DMS 273 (cell line): ENCODE measurements around the gene SLC30A1.

Experiments used
- DNase-seq: peaks from one replicate; lab custom pipeline; 2025; ENCODE audit not compliant: unreplicated experiment; lab: John Stamatoyannopoulos, UW

Gene SLC30A1

DNA sequence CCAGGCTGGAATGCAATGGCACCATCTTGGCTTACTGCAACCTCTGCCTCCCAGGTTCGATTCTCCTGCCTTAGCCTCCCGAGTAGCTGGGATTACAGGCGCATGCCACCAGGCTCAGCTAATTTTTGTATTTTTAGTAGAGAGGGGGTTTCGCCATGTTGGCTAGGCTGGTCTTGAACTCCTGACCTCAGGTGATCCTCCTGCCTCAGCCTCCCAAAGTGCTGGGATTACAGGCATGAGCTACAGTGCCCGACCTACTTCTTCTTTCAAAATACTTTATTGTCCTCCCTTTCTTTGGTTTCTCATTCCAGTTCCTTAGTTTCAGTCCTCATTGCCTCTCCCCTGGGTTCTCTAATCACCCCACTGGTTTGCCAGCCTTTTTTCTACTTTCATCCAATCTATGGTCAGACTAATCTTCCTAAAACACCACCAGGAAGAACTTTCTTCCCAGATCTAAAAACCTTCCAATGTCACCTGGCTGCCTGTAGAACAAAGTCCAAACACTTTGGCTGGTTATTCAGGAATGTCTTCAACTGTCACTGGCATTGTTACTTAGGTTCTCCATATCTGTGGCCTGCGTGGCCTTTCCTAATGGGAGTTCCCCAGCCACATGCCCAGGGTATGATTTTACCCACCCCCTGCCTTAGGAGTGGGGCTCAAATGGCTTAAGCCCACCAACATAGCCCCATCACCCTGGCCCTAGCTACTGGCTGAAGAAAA is 29.0 kb upstream of the SLC30A1 start:
- no peak for DNase-seq

DNA sequence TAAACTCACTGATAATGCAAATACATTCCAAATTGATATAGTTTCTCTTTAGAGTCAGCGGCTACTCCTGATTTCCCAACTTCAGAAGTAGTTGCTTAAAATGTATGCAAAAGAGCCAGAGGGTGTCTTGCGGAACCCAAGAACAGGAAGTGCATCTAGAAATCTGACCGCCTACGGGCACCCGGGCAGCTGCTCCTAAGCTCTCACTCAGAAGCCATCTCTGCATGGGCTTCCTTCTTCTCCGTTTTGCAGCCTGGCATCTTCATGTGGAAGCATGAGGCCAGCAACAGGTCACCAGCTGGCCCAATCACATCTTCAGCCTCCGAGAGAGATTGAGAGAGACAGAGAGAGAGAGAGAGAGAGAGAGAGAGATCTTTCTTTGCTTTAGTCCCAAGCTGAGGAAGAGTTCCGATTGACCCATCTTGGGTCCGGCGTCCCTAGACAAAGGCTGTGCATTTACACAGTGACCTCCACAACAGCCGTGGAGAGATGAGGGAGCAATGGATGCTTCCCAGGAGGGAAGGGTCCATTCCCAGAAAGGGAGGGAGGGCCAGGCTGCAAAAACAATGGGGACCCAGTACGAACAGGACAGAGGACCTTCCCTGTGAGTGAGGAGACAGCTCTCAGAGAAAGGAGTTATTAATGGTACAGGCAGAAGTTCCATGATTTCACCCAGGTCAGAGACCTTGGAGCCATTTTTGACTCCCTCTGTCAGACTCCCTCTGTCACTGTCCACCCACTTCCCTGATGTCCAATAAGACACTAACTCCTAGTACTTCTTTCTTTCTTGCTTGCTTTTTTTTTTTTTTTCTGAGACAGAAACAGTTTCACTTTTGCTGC is 28.2 kb upstream of the SLC30A1 start:
- no peak for DNase-seq

DNA sequence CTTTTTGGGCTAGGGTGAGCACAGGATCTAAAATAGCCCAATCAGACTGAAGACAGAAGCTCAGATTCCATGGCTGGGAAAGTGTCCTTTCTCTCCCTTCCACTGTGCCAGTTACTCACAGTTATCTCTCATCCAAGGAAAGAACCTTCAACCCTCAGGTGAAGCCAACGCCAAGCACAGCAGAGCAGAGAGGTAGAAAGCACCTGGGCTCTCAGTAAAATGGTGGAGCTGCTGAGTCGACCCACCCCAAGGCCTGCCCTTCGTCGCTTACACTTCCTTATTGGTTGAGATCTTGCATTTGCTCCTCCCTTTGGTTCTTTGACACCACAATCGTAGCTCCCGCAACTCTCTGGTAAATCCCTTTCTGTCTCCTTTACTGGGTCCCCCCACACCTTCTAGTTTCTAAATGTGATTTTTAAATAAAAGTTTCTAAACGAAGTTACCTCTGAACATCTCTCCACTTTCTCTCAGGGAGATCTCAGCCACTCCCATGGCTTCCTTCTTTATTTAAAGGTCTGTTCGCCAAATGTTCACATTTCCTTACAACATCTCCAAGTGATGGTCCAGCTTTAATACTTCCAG is 27.5 kb upstream of the SLC30A1 start:
- DNase-seq: no peak

DNA sequence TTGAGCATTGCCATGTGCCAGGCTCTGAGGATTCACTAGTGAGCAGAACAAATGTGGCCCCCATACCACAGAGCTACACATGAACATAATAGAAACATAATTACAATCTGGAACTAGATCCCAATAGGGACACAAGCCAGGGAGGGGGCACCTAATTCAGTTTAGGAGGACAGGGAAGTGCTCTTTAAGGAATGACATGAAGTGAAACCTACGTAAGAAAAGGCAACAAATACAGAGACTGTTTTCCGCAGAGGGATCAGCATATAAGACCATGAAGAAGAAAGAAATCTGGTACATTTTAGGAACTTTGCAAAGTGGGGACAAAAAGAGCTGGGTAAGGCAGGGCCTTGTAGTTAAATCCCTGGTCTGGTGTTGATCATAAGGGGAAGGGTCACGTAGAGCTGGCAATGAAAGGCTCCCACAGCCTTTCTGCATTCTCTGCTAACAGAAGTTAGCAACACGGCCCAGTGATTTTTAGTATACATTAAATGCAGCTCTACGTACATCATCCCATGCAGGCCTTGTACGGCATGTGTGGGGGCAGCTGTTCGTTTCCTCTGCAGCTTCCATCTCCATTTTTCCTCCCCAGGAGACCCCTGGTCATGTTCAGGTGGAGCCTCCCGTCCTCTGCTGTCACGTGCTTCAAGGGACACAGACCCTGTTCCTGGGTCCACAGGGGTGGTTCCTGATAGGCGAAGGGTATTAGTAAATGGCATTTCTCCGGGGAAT is 26.8 kb upstream of the SLC30A1 start:
- no peak for DNase-seq

DNA sequence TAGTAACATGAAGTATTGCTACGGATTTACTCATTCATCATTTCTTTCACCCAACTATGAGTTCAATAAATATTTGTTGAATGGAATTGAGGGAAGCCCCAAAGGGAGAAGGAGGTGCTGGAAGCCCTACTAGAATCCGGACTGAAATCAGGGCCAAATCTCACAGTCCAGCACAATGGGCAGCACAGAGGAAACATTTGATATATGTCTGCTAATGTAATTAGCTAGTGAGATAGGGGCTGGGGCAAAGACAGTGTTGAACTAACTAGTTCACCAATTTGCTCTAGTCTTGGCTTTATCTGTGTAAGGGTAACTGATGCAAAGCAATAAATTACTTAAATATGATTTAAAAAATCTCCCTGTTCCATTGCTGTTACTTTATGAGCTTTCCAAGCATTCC is 26.1 kb upstream of the SLC30A1 start:
- no peak for DNase-seq

DNA sequence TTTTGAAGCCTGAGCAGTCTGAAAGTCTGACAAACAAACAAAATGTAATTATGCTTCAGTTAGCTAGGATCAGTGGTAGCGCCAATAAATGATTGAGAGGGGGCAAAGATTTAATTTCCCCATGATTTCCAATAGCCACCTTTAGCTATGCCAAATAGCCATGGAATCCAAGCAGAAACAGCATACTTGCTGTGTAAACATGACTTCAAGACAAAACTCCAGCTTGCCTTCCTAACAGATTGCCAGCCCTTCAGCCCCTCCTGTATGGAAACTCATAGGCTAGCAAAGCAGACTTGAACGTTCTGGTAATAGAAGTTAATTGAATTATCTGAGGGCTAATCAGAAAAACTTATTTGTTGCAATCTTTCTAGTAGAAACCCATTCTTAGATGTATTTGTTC is 25.6 kb upstream of the SLC30A1 start:
- no peak for DNase-seq

DNA sequence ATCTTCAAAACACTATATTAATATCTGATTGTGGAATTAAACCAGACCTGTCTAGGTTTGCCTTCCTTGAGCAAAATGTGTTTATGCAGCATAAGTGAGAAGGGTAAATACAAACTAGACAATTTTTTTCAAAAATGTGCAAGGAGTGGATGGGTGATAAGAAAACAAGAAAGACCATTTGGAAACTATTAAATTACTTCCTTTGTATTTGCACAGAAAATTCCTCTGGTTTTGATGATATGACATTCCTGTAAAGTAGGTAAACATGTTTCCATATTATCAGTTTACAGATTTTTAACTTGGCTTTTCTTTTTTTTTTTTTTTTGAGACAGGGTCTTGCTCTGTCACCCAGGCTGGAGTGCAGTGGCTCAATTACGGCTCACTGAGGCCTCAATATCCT is 24.8 kb upstream of the SLC30A1 start:
- no peak for DNase-seq

DNA sequence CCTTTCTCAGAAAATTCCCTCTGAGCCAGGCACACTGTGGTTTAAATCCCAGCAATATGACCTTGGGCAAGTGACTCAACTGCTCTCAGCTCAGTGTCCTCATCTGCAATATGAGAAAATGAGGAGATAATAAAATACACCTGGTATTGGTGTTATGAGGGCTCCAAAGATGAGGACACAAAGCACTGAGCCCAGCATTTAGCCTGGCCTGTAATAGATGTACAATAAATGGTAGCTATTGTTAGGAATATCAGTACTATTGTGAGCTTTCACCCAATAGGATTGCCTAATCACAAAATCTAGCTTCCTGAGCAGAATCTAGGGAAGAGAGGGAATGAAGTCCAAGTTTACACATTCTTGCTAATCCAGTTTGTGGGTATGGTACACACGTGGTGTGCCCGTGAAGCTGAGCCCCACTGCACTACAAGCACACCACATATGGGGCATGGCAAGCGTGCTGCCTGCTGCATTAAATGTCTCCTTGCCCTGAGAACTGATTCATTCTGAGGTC is 24.3 kb upstream of the SLC30A1 start:
- no peak for DNase-seq

DNA sequence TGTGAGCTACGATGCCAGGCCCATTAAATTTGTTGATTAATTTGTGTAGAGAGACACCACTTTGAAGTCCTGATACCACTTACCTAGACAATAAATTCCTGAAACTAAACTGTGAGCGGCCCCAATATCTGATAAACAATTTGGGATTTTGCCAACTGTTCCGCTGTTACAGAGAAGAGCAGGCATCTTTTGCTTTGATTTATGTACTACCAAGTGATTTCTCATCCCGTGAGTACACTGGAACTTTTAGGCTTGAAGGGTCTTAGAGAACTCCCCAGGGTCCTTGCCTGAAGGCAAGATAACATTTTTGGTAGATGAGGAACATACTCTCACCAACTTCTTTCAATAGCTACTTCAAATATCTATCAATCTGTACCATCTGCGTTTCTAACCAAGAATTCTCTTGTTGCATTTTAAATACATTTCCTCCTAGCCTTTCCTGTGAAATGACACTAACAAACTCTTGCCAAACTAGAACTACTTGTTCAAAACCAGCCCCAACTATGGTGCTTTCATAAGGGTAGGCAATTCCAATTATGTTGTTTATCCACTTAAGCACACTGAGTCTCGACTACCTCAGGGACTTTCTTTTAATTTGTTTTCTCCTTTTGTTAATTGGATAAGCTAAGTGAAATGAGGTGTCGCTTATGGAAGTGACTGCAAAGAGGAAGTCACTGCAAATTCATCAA is 23.2 kb upstream of the SLC30A1 start:
- peak; percentile 18 for DNase-seq

DNA sequence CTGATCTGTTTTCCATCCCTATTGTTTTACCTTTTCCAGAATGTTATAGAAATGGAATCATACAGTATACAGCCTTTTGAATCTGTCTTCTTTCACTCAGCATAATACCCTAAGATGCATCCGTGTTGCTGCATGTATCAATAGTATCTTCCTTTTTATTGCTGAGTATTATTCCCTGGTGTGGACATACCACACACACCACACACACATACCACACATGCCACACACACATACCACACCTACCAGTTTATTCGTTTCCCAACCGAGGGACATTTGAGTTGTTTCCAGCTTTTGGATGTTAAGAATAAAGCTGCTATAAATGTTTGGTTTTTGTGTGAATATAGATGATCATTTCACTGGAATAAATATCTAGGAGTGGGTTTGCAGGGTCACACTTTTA is 22.2 kb upstream of the SLC30A1 start:
- no peak for DNase-seq

DNA sequence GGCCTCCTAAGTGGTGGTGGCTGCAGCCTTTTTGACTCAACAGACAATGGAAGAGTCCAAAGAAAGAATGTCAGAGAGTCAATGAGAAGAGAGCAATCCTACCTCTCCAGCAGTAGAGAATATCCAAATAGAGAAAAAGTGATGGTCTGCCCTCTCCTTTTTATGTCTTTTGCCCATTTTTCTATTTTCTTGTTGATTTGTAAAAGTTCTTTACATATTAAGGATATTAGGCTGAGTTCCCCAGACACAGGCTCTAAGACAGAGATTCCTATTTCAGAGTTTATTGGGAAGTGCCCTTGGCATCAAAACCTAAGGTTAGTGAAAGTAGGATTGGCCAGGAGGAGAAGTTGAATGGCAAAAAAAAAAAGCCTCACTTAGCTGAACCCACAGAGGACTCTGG is 20.3 kb upstream of the SLC30A1 start:
- no peak for DNase-seq

DNA sequence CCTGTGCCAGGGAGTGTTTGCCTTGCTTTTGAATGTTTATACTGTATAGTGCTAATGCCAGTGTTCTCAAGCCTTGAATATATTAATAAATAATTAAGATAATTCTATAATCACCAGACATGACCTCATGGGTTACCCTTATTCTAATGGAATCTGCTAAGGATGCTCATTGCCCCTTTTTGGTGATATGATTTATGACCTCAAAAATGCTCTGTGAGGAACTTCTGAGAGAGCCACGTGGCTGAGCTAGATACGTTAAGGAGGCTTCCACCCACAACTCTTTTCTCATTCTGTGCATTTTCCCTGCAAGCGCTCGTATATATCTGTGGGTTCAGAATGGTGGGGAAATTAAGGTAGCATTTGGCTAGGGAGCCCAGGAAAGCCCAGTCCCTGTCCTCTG is 19.6 kb upstream of the SLC30A1 start:
- DNase-seq: no peak

DNA sequence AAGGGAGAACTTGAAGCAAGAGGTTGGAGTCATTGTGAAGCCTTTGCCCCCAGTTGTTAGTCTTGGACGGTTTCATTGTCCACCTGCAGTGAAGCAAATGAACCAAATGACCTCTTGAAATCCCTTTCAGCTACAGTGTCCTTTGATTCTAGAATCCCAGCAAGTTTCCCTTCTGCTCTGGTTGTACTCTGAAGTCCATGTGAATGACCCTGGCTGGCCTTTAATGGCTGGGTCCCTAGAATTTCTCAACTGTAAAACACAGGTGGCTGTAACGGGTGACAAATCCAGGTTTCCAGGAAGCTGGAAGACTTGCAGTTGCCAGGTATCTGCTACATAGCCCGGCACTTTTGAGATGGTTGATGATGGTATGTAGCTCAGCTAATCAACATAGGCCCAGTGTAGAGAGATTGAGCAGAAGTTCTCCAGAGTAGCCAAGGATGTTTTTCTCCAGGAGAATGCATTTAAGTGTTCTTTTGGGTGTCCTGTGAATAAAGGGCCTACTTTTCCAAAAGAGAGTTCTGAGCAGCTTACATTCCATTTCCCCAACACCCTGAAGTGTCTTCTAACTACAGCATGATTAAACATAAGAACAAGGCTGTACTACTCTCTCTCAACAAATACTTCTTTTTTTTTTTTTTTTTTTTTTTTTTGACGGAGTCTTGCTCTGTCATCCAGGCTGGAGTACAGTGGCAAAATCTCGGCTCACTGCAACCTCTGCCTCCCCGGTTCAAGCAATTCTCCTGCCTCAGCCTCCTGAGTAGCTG is 17.6 kb upstream of the SLC30A1 start:
- DNase-seq: no peak

DNA sequence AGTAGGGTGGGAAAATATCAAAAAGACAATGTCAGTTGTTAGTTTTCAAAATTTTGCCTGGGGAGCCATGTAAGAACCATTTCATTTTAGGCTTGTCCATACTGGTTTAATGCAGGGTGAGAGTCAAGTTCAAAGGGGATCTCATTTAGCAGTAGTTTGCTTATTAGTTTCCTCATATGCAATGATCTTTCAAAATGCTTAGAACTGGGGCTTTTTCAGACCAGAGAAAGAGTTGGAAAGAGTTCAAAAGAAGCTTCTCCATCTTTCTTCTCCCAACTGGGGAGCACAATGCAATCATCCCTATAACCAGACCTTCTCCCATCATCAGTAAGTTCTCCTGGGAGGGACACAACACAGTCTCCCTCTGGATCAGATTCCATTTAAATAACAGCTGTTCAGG is 16.5 kb upstream of the SLC30A1 start:
- DNase-seq: no peak

DNA sequence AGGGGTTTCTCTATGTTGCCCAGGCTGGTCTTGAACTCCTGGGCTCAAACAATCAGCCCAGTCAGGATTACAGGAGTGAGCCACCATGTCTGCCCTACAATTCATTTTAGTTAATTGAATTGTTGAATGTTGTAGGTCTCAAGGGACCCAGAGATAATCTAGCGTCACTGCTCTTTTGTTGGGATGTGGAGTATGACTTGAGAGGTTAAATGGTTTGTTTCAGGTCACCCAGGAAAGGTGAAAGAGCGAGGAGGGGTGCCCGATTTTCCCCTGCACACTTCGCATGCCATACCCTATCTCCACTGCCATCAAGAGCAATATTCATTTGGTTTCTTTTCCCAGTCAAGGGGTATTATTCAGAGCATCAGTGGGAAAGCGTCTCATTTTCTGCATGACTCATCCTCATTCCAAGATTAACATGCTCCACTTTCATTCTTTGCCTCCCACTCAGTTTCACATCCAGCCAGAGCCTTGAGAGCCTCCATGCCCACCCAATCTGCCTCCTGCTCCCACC is 13.1 kb upstream of the SLC30A1 start:
- DNase-seq: peak; percentile 11

DNA sequence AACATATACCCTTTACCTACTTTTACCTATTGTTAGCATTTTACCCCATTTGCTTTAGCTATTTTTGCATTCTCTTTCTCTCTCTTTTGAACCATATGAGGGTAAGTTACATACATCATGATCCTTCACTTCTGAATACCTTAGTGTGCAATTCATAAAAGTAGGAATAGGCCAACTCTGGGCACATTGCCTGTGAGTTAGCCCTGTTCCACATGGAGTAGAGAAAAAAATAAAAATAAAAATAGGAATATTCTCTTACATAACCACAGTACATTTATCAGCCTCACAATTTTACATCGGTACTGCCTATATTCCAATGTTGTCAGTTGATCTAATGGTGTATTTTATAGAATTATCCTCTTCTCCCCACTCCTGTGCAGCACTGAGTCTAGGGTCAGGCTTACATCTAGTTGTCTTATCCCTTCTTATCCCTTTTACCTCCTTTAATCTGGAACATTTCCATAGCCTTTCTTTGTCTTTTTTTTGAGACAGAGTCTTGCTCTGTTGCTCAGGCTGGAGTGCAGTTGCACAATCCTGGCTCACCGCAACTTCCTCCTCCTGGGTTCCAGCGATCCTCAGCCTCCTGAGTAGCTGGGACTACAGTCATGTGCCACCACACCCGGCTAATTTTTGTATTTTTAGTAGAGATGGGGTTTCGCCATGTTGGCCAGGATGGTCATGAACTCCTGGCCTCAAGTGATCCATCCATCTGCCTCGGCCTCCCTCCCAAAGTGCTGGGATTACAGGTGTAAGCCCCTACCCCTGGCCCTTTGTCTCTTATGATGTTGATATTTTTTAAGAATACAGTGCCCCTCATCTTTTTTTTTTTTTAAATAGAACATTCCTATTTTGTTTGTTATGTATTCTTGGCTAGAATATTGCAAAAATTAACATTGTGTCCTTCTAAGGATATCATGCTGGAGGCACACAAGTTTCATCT is 11.1 kb upstream of the SLC30A1 start:
- DNase-seq: no peak

DNA sequence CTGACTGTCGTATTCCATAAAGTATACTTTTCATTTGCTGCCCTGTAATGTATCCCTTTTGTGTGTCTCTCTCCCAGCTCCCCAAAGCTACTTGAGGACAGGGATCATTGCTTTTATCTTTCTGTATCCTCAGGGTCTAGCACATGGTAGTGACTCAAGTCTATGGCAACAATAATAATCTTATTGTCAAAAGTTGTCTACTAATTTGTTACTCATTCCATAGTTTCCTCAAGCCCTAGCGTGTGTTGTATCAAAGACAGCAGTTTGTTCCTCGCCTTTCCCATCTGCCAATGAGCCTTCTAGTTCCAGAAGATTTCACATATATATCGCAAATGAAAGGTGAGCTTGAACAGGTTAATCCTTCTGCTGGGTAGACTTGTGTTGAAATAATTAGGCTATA is 9.8 kb upstream of the SLC30A1 start:
- no peak for DNase-seq

DNA sequence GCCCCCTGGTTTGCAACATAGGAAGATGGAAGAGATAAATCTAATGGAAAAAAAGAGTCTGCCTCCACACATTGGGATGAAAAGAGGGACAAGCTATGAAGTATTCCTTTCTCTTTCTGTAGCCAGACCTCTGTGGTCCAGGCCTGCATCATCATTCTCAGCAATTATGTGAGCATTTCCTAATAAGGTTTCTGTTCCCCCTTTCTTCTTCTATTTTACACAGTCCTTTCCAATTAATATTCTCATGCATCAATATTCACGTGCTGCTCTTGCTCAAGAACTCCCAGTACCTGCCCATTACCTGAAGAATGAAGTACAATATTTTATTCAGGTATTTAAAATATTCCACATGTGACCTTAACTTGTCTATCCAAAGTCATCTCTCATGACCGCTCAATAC is 8.2 kb upstream of the SLC30A1 start:
- no peak for DNase-seq

DNA sequence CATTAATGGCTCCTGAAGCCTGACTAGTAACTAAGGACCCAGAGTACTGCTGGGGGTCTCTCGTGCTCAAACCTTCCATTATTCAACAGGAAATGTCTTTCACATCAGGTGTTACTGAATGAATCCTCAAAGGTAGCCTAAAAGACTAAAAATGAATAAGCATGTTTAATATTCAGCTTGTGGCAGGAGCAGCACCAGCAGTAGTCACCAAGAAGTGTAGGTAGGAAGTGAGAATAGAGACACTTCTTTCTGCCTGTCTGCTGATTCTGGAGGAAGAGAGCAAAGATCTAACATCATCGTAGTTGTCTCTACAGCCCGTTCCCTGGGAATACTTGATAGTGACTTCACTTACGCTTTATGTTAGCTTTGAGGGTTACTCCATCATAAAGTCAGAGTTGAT is 7.6 kb upstream of the SLC30A1 start:
- DNase-seq: no peak
